HepG2 (cell line): Measurements from ENCODE around the gene CYTH2. TPM values are rescaled to one million over a fixed set of nuclear protein-coding genes. Genes with fewer than 3 reads are reported as not detected.

Experiments
- HIVEP1 ChIP-seq: sonication (generic); formaldehyde crosslinking; IDR thresholded peaks from 2 replicates; pipeline ENCODE4 v1.4.0; 2020; ENCODE audit warnings: mild to moderate bottlenecking, missing genetic modification reagents
- IKZF4 ChIP-seq: sonication (generic); formaldehyde crosslinking; IDR thresholded peaks from 2 replicates; pipeline ENCODE4 v1.5.1; 2020; ENCODE audit warnings: borderline replicate concordance, mild to moderate bottlenecking, low read depth, missing genetic modification reagents; ENCODE audit errors: not compliant biosample characterization
- MEIS2 ChIP-seq: sonication (generic); formaldehyde crosslinking; IDR thresholded peaks from 2 replicates; pipeline ENCODE4 v1.9.0; 2021; ENCODE audit warnings: mild to moderate bottlenecking, missing genetic modification reagents
- RBFOX2 ChIP-seq: fragments of 200-400 bp; formaldehyde crosslinking; IDR thresholded peaks from 2 replicates; pipeline ENCODE4 v1.6.1; 2017; ENCODE audit warnings: low read depth, mild to moderate bottlenecking, low read length
- SETDB1 ChIP-seq: sonication (generic); formaldehyde crosslinking; IDR thresholded peaks from 2 replicates; pipeline ENCODE4 v1.5.1; 2020; ENCODE audit warnings: missing genetic modification reagents, mild to moderate bottlenecking, borderline replicate concordance
- YY1 ChIP-seq: IDR thresholded peaks from 2 replicates; pipeline ENCODE4 v1.6.1; 2011; ENCODE audit warnings: low read length, low read depth, moderate library complexity, mild to moderate bottlenecking; ENCODE audit not compliant: insufficient read depth, insufficient replicate concordance
- ZNF33B ChIP-seq: sonication (generic); formaldehyde crosslinking; IDR thresholded peaks from 2 replicates; pipeline ENCODE4 v1.5.1; 2020; ENCODE audit warnings: mild to moderate bottlenecking, missing genetic modification reagents
- ZNF746 ChIP-seq: sonication (generic); formaldehyde crosslinking; IDR thresholded peaks from 2 replicates; pipeline ENCODE4 v1.8.0; 2022; ENCODE audit warnings: mild to moderate bottlenecking, missing genetic modification reagents
- polyA plus RNA-seq, 8 experiments: library from polyadenylated mRNA; depleted of rRNA in 3 of 8; stranded (reverse) in 7 of 8; unstranded in 1 of 8; fragments of >200 nt; fragmentation: Illumina TruSeq in 4 of 8; extraction: Trizol in 4 of 8; gene quantifications; 2 replicates each; pipeline versions ENCODE4 v1.2.1 to v1.2.3, GENCODE V29; 2011 to 2016; ENCODE audit warnings: low read depth in 4 of 8, missing spikeins in 1 of 8, mixed read lengths in 1 of 8; ENCODE audit not compliant: insufficient read depth in 1 of 8
- total RNA-seq, 5 experiments: library from RNA; depleted of rRNA; stranded (reverse); fragments of >200 nt; fragmentation: Illumina TruSeq; extraction: Trizol; gene quantifications; 2 replicates each; pipeline ENCODE4 v1.2.3, GENCODE V29; 2016; ENCODE audit warnings: low read depth in 1 of 5
- TF ChIP-seq, protein P1 (sequence below): sonication (generic); formaldehyde crosslinking; IDR thresholded peaks from 2 replicates; pipeline ENCODE4 v1.5.1; 2020; ENCODE audit warnings: mild to moderate bottlenecking, missing genetic modification reagents, moderate library complexity
- TF ChIP-seq, protein P2 (sequence below): sonication (generic); formaldehyde crosslinking; IDR thresholded peaks from 2 replicates; pipeline ENCODE4 v1.4.0; 2020; ENCODE audit warnings: missing genetic modification reagents
- TF ChIP-seq, protein P3 (sequence below): sonication (generic); formaldehyde crosslinking; IDR thresholded peaks from one replicate; pipeline ENCODE4 v1.5.1; 2020; ENCODE audit warnings: mild to moderate bottlenecking, missing genetic modification reagents; ENCODE audit errors: not compliant biosample characterization
- TF ChIP-seq, protein P4 (sequence below): IDR thresholded peaks from 2 replicates; pipeline ENCODE4 v1.6.1; 2016; ENCODE audit warnings: low read depth, borderline replicate concordance

CYTH2 gene
- total and polyA plus RNA-seq, 2 of the 13 experiments (the other 11 are each of a cell fraction or from before 2014, with no cell fraction given) = 16.5 to 39.3 TPM

DNA sequence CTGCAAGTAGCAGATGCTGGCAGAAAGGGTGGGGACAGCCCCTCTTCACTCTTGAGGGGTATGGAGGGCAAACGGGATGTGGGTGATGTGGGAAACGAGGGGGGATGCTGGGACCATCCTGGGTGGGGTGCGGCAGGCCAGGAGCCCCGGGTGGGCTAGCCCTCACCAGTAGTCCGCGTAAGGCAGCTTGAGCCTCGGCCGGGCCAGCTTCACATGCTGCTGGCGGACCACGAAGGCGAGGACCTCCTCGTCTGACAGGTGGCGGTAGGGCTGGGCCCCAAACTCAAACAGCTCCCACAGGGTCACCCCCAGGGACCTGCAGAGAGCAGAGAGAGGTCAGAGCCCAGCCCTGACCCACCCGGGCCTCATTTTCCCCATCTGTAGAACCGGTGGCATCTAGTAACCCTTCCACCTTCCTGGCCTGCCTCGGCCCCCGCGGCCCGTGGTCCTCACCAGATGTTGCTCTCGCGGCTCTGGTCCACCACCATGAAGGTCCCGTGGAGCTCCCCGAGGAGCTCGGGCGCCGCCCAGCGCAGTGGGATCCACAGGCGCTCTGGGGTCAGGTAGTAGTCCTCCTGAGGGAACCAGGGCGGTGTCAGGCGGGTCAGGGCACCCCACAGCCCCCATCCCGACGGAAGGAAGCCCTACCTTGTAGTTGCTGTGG lies 31.8 kb downstream of the CYTH2 start (continued):
- TF ChIP-seq, protein P1, sequence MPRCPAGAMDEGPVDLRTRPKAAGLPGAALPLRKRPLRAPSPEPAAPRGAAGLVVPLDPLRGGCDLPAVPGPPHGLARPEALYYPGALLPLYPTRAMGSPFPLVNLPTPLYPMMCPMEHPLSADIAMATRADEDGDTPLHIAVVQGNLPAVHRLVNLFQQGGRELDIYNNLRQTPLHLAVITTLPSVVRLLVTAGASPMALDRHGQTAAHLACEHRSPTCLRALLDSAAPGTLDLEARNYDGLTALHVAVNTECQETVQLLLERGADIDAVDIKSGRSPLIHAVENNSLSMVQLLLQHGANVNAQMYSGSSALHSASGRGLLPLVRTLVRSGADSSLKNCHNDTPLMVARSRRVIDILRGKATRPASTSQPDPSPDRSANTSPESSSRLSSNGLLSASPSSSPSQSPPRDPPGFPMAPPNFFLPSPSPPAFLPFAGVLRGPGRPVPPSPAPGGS (CRISPR knock-in tag) = peak; percentile 24; the same call in 1 of the 2 replicates
- TF ChIP-seq ZNF746 (no peak), YY1 (peak; percentile 8), ZNF33B (CRISPR knock-in tag) (0 out of 2 replicates have a peak, but pooled peaks have one; percentile 36), SETDB1 (CRISPR knock-in tag) (no peak), RBFOX2 (no peak), IKZF4 (CRISPR knock-in tag) (peak; percentile 70), MEIS2 (CRISPR knock-in tag) (peak; percentile 38; the same call in 1 of the 2 replicates), HIVEP1 (CRISPR knock-in tag) (0 out of 2 replicates have a peak, but pooled peaks have one; percentile 27)
- TF ChIP-seq, protein P2, sequence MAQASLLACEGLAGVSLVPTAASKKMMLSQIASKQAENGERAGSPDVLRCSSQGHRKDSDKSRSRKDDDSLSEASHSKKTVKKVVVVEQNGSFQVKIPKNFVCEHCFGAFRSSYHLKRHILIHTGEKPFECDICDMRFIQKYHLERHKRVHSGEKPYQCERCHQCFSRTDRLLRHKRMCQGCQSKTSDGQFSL = no peak
- TF ChIP-seq, protein P3, sequence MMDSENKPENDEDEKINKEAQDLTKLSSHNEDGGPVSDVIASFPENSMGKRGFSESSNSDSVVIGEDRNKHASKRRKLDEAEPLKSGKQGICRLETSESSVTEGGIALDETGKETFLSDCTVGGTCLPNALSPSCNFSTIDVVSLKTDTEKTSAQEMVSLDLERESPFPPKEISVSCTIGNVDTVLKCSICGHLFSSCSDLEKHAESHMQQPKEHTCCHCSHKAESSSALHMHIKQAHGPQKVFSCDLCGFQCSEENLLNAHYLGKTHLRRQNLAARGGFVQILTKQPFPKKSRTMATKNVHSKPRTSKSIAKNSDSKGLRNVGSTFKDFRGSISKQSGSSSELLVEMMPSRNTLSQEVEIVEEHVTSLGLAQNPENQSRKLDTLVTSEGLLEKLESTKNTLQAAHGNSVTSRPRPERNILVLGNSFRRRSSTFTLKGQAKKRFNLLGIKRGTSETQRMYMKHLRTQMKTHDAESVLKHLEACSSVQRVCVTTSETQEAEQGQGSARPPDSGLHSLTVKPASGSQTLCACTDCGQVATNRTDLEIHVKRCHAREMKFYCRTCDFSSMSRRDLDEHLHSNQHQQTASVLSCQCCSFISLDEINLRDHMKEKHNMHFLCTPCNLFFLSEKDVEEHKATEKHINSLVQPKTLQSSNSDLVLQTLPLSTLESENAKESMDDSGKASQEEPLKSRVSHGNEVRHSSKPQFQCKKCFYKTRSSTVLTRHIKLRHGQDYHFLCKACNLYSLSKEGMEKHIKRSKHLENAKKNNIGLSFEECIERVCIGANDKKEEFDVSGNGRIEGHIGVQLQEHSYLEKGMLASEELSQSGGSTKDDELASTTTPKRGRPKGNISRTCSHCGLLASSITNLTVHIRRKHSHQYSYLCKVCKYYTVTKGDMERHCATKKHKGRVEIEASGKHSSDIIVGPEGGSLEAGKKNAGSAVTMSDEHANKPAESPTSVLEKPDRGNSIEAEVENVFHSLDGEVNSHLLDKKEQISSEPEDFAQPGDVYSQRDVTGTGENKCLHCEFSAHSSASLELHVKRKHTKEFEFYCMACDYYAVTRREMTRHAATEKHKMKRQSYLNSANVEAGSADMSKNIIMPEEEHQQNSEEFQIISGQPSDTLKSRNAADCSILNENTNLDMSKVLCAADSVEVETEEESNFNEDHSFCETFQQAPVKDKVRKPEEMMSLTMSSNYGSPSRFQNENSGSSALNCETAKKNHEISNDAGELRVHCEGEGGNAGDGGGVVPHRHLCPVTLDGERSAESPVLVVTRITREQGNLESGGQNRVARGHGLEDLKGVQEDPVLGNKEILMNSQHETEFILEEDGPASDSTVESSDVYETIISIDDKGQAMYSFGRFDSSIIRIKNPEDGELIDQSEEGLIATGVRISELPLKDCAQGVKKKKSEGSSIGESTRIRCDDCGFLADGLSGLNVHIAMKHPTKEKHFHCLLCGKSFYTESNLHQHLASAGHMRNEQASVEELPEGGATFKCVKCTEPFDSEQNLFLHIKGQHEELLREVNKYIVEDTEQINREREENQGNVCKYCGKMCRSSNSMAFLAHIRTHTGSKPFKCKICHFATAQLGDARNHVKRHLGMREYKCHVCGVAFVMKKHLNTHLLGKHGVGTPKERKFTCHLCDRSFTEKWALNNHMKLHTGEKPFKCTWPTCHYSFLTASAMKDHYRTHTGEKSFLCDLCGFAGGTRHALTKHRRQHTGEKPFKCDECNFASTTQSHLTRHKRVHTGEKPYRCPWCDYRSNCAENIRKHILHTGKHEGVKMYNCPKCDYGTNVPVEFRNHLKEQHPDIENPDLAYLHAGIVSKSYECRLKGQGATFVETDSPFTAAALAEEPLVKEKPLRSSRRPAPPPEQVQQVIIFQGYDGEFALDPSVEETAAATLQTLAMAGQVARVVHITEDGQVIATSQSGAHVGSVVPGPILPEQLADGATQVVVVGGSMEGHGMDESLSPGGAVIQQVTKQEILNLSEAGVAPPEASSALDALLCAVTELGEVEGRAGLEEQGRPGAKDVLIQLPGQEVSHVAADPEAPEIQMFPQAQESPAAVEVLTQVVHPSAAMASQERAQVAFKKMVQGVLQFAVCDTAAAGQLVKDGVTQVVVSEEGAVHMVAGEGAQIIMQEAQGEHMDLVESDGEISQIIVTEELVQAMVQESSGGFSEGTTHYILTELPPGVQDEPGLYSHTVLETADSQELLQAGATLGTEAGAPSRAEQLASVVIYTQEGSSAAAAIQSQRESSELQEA (CRISPR knock-in tag) = peak; percentile 82
- TF ChIP-seq, protein P4, sequence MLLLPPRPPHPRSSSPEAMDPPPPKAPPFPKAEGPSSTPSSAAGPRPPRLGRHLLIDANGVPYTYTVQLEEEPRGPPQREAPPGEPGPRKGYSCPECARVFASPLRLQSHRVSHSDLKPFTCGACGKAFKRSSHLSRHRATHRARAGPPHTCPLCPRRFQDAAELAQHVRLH (CRISPR knock-in tag) = no peak
